CD4-positive, alpha-beta T cell treated with Interleukin-6 at 100 ng/mL for 8 hours (primary cell): ENCODE measurements around the gene CTTNBP2.

ENCODE experiments used
- DNase-seq: peaks from one replicate; pipeline ENCODE4 v3.0.0-alpha.2; 2020; ENCODE audit warnings: mixed read lengths, low spot score

Gene CTTNBP2

GRCh38 chr7:117782761-117783160 is 90.5 kb downstream of the CTTNBP2 start:
- DNase-seq: no peak

GRCh38 chr7:117781707-117782106 is 91.5 kb downstream of the CTTNBP2 start:
- no peak for DNase-seq

- DNase-seq: no peak
These were observed 92.4 kb downstream of the CTTNBP2 start for GRCh38 chr7:117780832-117781231.

GRCh38 chr7:117777335-117778142 is 95.7 kb downstream of the CTTNBP2 start:
- no peak for DNase-seq

GRCh38 chr7:117776224-117776623 is 97.0 kb downstream of the CTTNBP2 start:
- DNase-seq: no peak

GRCh38 chr7:117775801-117776200 is 97.4 kb downstream of the CTTNBP2 start:
- DNase-seq: no peak

- DNase-seq: no peak
These were observed 98.3 kb downstream of the CTTNBP2 start for GRCh38 chr7:117774943-117775342.

GRCh38 chr7:117772421-117772820 is 100.8 kb downstream of the CTTNBP2 start:
- no peak for DNase-seq

- no peak for DNase-seq
These were observed 101.5 kb downstream of the CTTNBP2 start for GRCh38 chr7:117771756-117772155.

- no peak for DNase-seq
These were observed 104.2 kb downstream of the CTTNBP2 start for GRCh38 chr7:117769085-117769484.

- no peak for DNase-seq
These were observed 105.3 kb downstream of the CTTNBP2 start for GRCh38 chr7:117767951-117768350.

GRCh38 chr7:117766913-117767312 is 106.3 kb downstream of the CTTNBP2 start:
- DNase-seq: no peak

- no peak for DNase-seq
These were observed 109.2 kb downstream of the CTTNBP2 start for GRCh38 chr7:117764031-117764430.

- DNase-seq: no peak
These were observed 111.2 kb downstream of the CTTNBP2 start for GRCh38 chr7:117762055-117762454.

GRCh38 chr7:117759950-117760640 is 113.1 kb downstream of the CTTNBP2 start:
- no peak for DNase-seq

GRCh38 chr7:117757440-117757839 is 115.8 kb downstream of the CTTNBP2 start:
- DNase-seq: no peak

- DNase-seq: no peak
These were observed 116.6 kb downstream of the CTTNBP2 start for GRCh38 chr7:117756586-117757085.

GRCh38 chr7:117755136-117755535 is 118.1 kb downstream of the CTTNBP2 start:
- no peak for DNase-seq

GRCh38 chr7:117751775-117752174 is 121.5 kb downstream of the CTTNBP2 start:
- DNase-seq: no peak

- DNase-seq: no peak
These were observed 122.4 kb downstream of the CTTNBP2 start for GRCh38 chr7:117750612-117751563.

GRCh38 chr7:117741962-117742361 is 131.3 kb downstream of the CTTNBP2 start:
- DNase-seq: no peak

- DNase-seq: no peak
These were observed 134.2 kb downstream of the CTTNBP2 start for GRCh38 chr7:117739085-117739484.
